22Rv1 (cell line): ENCODE measurements around the gene RPUSD1.

ENCODE experiments used
- CTCF ChIP-seq: fragments of 450-650 bp; IDR thresholded peaks from 2 replicates; pipeline ENCODE4 v1.5.1; 2017; ENCODE audit warnings: mild to moderate bottlenecking
- ZFX ChIP-seq: fragments of 450-650 bp; IDR thresholded peaks from 2 replicates; pipeline ENCODE4 v1.6.1; 2017; ENCODE audit warnings: antibody characterized with exemption, borderline replicate concordance

- no peak for TF ChIP-seq CTCF
- TF ChIP-seq ZFX: no peak
These were observed 5.3 kb downstream of the RPUSD1 start for GRCh38 chr16:782766-783403.
